Neuron (in vitro differentiated cells): Measurements from ENCODE around the gene IGSF5.
"Not testable (repeated sequence)": the region's sequence is repeated elsewhere in the genome, so short reads cannot be mapped to it uniquely, and the experiment has no call there.

Source experiments
- H2AFZ ChIP-seq: one replicate; pipeline ENCODE4 v1.6.1; 2013; ENCODE audit warnings: low read depth, mild to moderate bottlenecking, inconsistent platforms, low read length, moderate library complexity
- H3K27me3 ChIP-seq: one replicate; pipeline ENCODE4 v1.6.1; 2013; ENCODE audit warnings: low read length; ENCODE audit not compliant: insufficient read depth
- H3K36me3 ChIP-seq: one replicate; pipeline ENCODE4 v1.6.1; 2013; ENCODE audit warnings: low read length; ENCODE audit not compliant: insufficient read depth
- H3K4me1 ChIP-seq: one replicate; pipeline ENCODE4 v1.6.1; 2013; ENCODE audit warnings: low read length; ENCODE audit not compliant: insufficient read depth
- H3K4me3 ChIP-seq: 2 replicates; pipeline ENCODE4 v1.5.1; 2013; ENCODE audit warnings: mild to moderate bottlenecking, low read length, moderate library complexity
- H3K9me3 ChIP-seq: one replicate; pipeline ENCODE4 v1.6.1; 2013; ENCODE audit warnings: low read length

The IGSF5 gene

GRCh38 chr21:39721885-39722284 is 23.1 kb upstream of the IGSF5 start:
- Histone ChIP-seq H3K9me3 (no peaks in the 10 kb centered on the region), H3K4me1 (no peaks in the 10 kb centered on the region), H3K27me3 (no peaks in the 10 kb centered on the region), H3K36me3 (no peaks in the 10 kb centered on the region), H2AFZ (no peak overlapping the region), H3K4me3 (no peak overlapping the region)

- Histone ChIP-seq H3K4me3 (no peak overlapping the region), H3K27me3 (no peaks in the 10 kb centered on the region), H2AFZ (no peak overlapping the region), H3K36me3 (no peaks in the 10 kb centered on the region), H3K4me1 (no peaks in the 10 kb centered on the region), H3K9me3 (no peaks in the 10 kb centered on the region)
These were observed 20.0 kb upstream of the IGSF5 start for GRCh38 chr21:39724944-39725343.

GRCh38 chr21:39726133-39726532 is 18.9 kb upstream of the IGSF5 start:
- Histone ChIP-seq H3K36me3 (no peaks in the 10 kb centered on the region), H3K9me3 (no peaks in the 10 kb centered on the region), H2AFZ (no peak overlapping the region), H3K27me3 (no peaks in the 10 kb centered on the region), H3K4me3 (no peak overlapping the region), H3K4me1 (peaks cover 9% of the 10 kb centered on the region)

- Histone ChIP-seq H3K27me3 (no peaks in the 10 kb centered on the region), H3K4me3 (no peak overlapping the region), H3K9me3 (no peaks in the 10 kb centered on the region), H3K36me3 (no peaks in the 10 kb centered on the region), H3K4me1 (peaks cover 12% of the 10 kb centered on the region), H2AFZ (no peak overlapping the region)
These were observed 17.4 kb upstream of the IGSF5 start for GRCh38 chr21:39727401-39728120.

GRCh38 chr21:39728341-39728740 is 16.6 kb upstream of the IGSF5 start:
- Histone ChIP-seq H3K4me3 (no peak overlapping the region), H2AFZ (no peak overlapping the region), H3K36me3 (no peaks in the 10 kb centered on the region), H3K9me3 (no peaks in the 10 kb centered on the region), H3K4me1 (peaks cover 12% of the 10 kb centered on the region), H3K27me3 (no peaks in the 10 kb centered on the region)

GRCh38 chr21:39730418-39731157 is 14.4 kb upstream of the IGSF5 start:
- no peak overlapping the region for H2AFZ ChIP-seq
- H3K4me3 ChIP-seq: no peak overlapping the region
- no peaks in the 10 kb centered on the region for H3K27me3 ChIP-seq
- peaks cover 12% of the 10 kb centered on the region for H3K4me1 ChIP-seq
- no peaks in the 10 kb centered on the region for H3K9me3 ChIP-seq
- H3K36me3 ChIP-seq: no peaks in the 10 kb centered on the region

- no peaks in the 10 kb centered on the region for H3K36me3 ChIP-seq
- no peak overlapping the region for H3K4me3 ChIP-seq
- H3K27me3 ChIP-seq: no peaks in the 10 kb centered on the region
- no peaks in the 10 kb centered on the region for H3K9me3 ChIP-seq
- H2AFZ ChIP-seq: no peak overlapping the region
- H3K4me1 ChIP-seq: peaks cover 5% of the 10 kb centered on the region
These were observed 8.3 kb upstream of the IGSF5 start for GRCh38 chr21:39736716-39737115.

- no peaks in the 10 kb centered on the region for H3K9me3 ChIP-seq
- no peak overlapping the region for H3K4me3 ChIP-seq
- no peaks in the 10 kb centered on the region for H3K36me3 ChIP-seq
- H3K27me3 ChIP-seq: no peaks in the 10 kb centered on the region
- H2AFZ ChIP-seq: no peak overlapping the region
- H3K4me1 ChIP-seq: peaks cover 5% of the 10 kb centered on the region
These were observed 7.5 kb upstream of the IGSF5 start for GRCh38 chr21:39737376-39738000.

GRCh38 chr21:39738566-39738965 is 6.4 kb upstream of the IGSF5 start:
- H3K27me3 ChIP-seq: no peaks in the 10 kb centered on the region
- H3K9me3 ChIP-seq: no peaks in the 10 kb centered on the region
- peaks cover 5% of the 10 kb centered on the region for H3K4me1 ChIP-seq

GRCh38 chr21:39739531-39739930 is 5.5 kb upstream of the IGSF5 start:
- not testable (repeated sequence) for H3K9me3 ChIP-seq, H3K36me3 ChIP-seq, H3K4me1 ChIP-seq, H3K27me3 ChIP-seq, H3K4me3 ChIP-seq, H2AFZ ChIP-seq

More at GRCh38 chr21:39738566-39738965, 6.4 kb upstream of the IGSF5 start:
- H3K4me3 ChIP-seq: no peak overlapping the region
- no peaks in the 10 kb centered on the region for H3K36me3 ChIP-seq
- H2AFZ ChIP-seq: no peak overlapping the region

- H3K27me3 ChIP-seq, H3K9me3 ChIP-seq, H3K4me3 ChIP-seq, H2AFZ ChIP-seq, H3K36me3 ChIP-seq, H3K4me1 ChIP-seq: not testable (repeated sequence)
These were observed 2.4 kb upstream of the IGSF5 start for GRCh38 chr21:39742561-39742960.

- H3K4me3 ChIP-seq, H3K36me3 ChIP-seq, H3K4me1 ChIP-seq, H3K27me3 ChIP-seq, H3K9me3 ChIP-seq, H2AFZ ChIP-seq: not testable (repeated sequence)
These were observed 349 bp downstream of the IGSF5 start for GRCh38 chr21:39745332-39745731.

GRCh38 chr21:39750670-39751069 is 5.7 kb downstream of the IGSF5 start:
- no peaks in the 10 kb centered on the region for H3K36me3 ChIP-seq
- no peak overlapping the region for H3K4me3 ChIP-seq
- peaks cover 8% of the 10 kb centered on the region for H3K27me3 ChIP-seq
- no peaks in the 10 kb centered on the region for H3K9me3 ChIP-seq
- H3K4me1 ChIP-seq: no peaks in the 10 kb centered on the region
- no peak overlapping the region for H2AFZ ChIP-seq
